H1 (cell line): ENCODE measurements around the gene NEU2.

ENCODE experiments used
- CHD1 ChIP-seq: IDR thresholded peaks from 2 replicates; pipeline ENCODE4 v1.6.1; 2012; ENCODE audit warnings: low read depth, low read length, improper control_type of control experiment
- CHD2 ChIP-seq: IDR thresholded peaks from 2 replicates; pipeline ENCODE4 v1.6.1; 2012; ENCODE audit warnings: low read length, improper control_type of control experiment
- CREB1 ChIP-seq: IDR thresholded peaks from 2 replicates; pipeline ENCODE4 v1.6.1; 2012; ENCODE audit warnings: inconsistent platforms
- EP300 ChIP-seq, 2 experiments: IDR thresholded peaks; 1 replicate in 1 of 2; 2 replicates in 1 of 2; pipeline ENCODE4 v1.6.1; 2011 to 2012; ENCODE audit warnings: low read depth in 2 of 2, low read length in 2 of 2, mild to moderate bottlenecking in 2 of 2, borderline replicate concordance in 1 of 2, inconsistent platforms in 1 of 2, moderate library complexity in 1 of 2
- JUN ChIP-seq: IDR thresholded peaks from 2 replicates; pipeline ENCODE4 v1.6.1; 2011; ENCODE audit warnings: low read depth, mild to moderate bottlenecking, improper control_type of control experiment, low read length
- POLR2A ChIP-seq, 2 experiments: IDR thresholded peaks; 1 replicate in 1 of 2; 2 replicates in 1 of 2; pipeline ENCODE4 v1.6.1; 2011; ENCODE audit warnings: low read depth in 2 of 2, low read length in 2 of 2, mild to moderate bottlenecking in 2 of 2; ENCODE audit errors: control extremely low read depth in 1 of 2
- POLR2AphosphoS5 ChIP-seq: IDR thresholded peaks from 2 replicates; pipeline ENCODE4 v1.6.1; 2011; ENCODE audit warnings: low read depth, low read length
- RFX5 ChIP-seq: IDR thresholded peaks from 2 replicates; pipeline ENCODE4 v1.6.1; 2011; ENCODE audit warnings: low read depth, low read length, improper control_type of control experiment, borderline replicate concordance
- SP1 ChIP-seq: IDR thresholded peaks from 2 replicates; pipeline ENCODE4 v1.6.1; 2011; ENCODE audit warnings: low read depth, low read length
- TEAD4 ChIP-seq: IDR thresholded peaks from 2 replicates; pipeline ENCODE4 v1.6.1; 2012; ENCODE audit warnings: low read depth, low read length, inconsistent platforms, mixed read lengths
- ZNF274 ChIP-seq: IDR thresholded peaks from 2 replicates; pipeline ENCODE4 v1.7.0; 2012; ENCODE audit warnings: low read length, borderline replicate concordance; ENCODE audit errors: extremely low read depth
- TF ChIP-seq, protein P1 (sequence below), 3 experiments: IDR thresholded peaks; 1 replicate in 2 of 3; 2 replicates in 1 of 3; pipeline versions ENCODE4 v1.5.1 to v1.6.1; 2011; ENCODE audit warnings: low read length in 3 of 3, mild to moderate bottlenecking in 3 of 3, inconsistent platforms in 2 of 3, low read depth in 1 of 3, moderate library complexity in 1 of 3; ENCODE audit not compliant: insufficient read depth in 1 of 3; ENCODE audit errors: control extremely low read depth in 1 of 3
- TF ChIP-seq, protein P2 (sequence below): IDR thresholded peaks from 2 replicates; pipeline ENCODE4 v1.6.1; 2012; ENCODE audit warnings: low read length, inconsistent platforms
- TF ChIP-seq, protein P3 (sequence below): IDR thresholded peaks from 2 replicates; pipeline ENCODE4 v1.6.1; 2011; ENCODE audit warnings: low read depth, mild to moderate bottlenecking, low read length; ENCODE audit not compliant: insufficient read depth

DNA sequence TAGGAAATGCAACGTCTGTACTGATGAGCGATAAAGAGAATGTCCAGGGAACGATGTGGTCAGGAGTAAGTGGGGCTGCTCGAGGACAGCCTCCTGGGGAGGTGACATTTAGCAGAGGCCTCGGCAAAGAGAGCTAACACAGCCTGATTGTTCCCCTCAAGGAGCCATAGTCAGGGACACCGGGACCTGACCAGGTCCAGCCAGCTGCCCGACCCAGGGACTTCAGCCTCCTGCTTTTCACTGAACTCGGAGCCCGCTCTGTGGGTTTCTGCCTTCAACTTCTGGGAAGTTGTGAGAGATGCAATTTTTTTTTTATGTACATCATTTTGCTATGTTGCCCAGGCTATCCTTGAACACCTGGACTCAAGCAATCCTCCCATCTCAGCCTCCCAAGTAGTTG is 10.1 kb downstream of the NEU2 start:
- TF ChIP-seq POLR2A (IDR thresholded peaks at IDR 0.05; ENCODE audit: control extremely low read depth in 1 of 2, low read depth in 2 of 2, low read length in 2 of 2) (no peak), POLR2AphosphoS5 (no peak), ZNF274 (no peak), CHD2 (no peak), CHD1 (no peak), TEAD4 (no peak), EP300 (IDR thresholded peaks at IDR 0.05; ENCODE audit: borderline replicate concordance in 1 of 2, low read depth in 2 of 2, low read length in 2 of 2) (no peak), SP1 (no peak), CREB1 (no peak), RFX5 (no peak), JUN (no peak)
- TF ChIP-seq, protein P1, sequence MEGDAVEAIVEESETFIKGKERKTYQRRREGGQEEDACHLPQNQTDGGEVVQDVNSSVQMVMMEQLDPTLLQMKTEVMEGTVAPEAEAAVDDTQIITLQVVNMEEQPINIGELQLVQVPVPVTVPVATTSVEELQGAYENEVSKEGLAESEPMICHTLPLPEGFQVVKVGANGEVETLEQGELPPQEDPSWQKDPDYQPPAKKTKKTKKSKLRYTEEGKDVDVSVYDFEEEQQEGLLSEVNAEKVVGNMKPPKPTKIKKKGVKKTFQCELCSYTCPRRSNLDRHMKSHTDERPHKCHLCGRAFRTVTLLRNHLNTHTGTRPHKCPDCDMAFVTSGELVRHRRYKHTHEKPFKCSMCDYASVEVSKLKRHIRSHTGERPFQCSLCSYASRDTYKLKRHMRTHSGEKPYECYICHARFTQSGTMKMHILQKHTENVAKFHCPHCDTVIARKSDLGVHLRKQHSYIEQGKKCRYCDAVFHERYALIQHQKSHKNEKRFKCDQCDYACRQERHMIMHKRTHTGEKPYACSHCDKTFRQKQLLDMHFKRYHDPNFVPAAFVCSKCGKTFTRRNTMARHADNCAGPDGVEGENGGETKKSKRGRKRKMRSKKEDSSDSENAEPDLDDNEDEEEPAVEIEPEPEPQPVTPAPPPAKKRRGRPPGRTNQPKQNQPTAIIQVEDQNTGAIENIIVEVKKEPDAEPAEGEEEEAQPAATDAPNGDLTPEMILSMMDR (IDR thresholded peaks at IDR 0.05; ENCODE audit: control extremely low read depth in 1 of 3, insufficient read depth in 1 of 3, low read depth in 1 of 3, low read length in 3 of 3), result no peak
- TF ChIP-seq, protein P2, sequence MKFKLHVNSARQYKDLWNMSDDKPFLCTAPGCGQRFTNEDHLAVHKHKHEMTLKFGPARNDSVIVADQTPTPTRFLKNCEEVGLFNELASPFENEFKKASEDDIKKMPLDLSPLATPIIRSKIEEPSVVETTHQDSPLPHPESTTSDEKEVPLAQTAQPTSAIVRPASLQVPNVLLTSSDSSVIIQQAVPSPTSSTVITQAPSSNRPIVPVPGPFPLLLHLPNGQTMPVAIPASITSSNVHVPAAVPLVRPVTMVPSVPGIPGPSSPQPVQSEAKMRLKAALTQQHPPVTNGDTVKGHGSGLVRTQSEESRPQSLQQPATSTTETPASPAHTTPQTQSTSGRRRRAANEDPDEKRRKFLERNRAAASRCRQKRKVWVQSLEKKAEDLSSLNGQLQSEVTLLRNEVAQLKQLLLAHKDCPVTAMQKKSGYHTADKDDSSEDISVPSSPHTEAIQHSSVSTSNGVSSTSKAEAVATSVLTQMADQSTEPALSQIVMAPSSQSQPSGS, result no peak
- TF ChIP-seq, protein P3, sequence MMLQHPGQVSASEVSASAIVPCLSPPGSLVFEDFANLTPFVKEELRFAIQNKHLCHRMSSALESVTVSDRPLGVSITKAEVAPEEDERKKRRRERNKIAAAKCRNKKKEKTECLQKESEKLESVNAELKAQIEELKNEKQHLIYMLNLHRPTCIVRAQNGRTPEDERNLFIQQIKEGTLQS, result no peak
